ENCODE data around the gene ZHX3. TPM values are rescaled to one million over a fixed set of nuclear protein-coding genes. Genes with fewer than 3 reads are reported as not detected.

Gene ZHX3
- total and polyA plus RNA-seq, 2 of the 13 experiments (the other 11 are each of a cell fraction or from before 2014, with no cell fraction given), result 8.4 to 11.7 TPM

DNA sequence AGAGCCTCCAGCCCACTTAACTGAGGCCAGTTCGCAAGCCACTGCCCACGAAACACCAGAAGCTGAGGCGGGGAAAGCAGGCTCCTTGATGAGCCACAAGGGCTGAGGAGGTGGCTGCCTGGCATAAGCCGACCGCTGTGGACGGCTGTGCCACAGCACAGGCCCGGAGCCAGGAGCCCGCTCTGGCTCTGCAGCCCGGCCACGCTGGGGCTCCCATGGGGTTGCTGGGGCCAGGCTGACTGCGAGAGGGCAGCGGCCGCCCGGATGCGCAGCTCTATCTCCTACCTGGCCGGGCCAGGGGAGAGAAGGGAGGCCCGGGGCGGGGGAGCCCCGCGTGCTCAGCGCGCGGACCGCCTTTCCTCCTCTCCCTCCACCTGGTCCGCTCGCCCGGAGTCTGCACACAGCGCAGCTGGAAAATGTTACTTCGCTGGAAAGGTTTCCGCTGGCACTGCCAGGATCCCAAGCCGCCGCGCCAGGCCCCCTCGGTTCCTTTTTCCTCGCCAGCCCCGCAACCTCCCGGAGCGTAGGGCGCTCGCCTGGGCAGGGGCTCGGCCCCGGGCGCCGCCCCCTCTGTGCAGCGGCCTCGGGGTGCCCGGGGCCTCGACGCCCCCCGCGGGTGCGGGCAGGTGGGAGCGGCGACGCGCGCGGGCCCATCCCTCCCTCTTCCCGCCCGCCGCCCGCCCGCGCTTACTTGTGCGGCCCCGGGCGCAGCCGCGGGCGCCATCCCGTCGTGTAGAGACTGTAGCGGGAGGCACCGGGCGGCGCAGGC, 48.4 kb upstream of the ZHX3 start (continued):
- TF ChIP-seq ZNF543 (CRISPR knock-in tag; IDR thresholded peaks at IDR 0.05), result no peak
- TF ChIP-seq IRF9 (CRISPR knock-in tag; IDR thresholded peaks at IDR 0.05; ENCODE audit: borderline replicate concordance), result peak; percentile 27; the same call in 1 of the 2 replicates
- no peak for TF ChIP-seq PHF5A (CRISPR knock-in tag; IDR thresholded peaks at IDR 0.05; ENCODE audit: low read depth, unreplicated experiment)
- TF ChIP-seq NFKBIZ (CRISPR knock-in tag; IDR thresholded peaks at IDR 0.05), result no peak
- no peak for TF ChIP-seq ZNF747 (CRISPR knock-in tag; IDR thresholded peaks at IDR 0.05; ENCODE audit: borderline replicate concordance)
- TF ChIP-seq, protein P1, sequence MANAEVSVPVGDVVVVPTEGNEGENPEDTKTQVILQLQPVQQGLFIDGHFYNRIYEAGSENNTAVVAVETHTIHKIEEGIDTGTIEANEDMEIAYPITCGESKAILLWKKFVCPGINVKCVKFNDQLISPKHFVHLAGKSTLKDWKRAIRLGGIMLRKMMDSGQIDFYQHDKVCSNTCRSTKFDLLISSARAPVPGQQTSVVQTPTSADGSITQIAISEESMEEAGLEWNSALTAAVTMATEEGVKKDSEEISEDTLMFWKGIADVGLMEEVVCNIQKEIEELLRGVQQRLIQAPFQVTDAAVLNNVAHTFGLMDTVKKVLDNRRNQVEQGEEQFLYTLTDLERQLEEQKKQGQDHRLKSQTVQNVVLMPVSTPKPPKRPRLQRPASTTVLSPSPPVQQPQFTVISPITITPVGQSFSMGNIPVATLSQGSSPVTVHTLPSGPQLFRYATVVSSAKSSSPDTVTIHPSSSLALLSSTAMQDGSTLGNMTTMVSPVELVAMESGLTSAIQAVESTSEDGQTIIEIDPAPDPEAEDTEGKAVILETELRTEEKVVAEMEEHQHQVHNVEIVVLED (CRISPR knock-in tag; IDR thresholded peaks at IDR 0.05; ENCODE audit: borderline replicate concordance), result no peak
- no peak for TF ChIP-seq KLF11 (CRISPR knock-in tag; IDR thresholded peaks at IDR 0.05)
- TF ChIP-seq NFYC (CRISPR knock-in tag; IDR thresholded peaks at IDR 0.05), result no peak
- peak; percentile 51 for TF ChIP-seq RNF2 (conservative IDR thresholded peaks at IDR 0.05; ENCODE audit: low read depth)
- TF ChIP-seq, protein P2, sequence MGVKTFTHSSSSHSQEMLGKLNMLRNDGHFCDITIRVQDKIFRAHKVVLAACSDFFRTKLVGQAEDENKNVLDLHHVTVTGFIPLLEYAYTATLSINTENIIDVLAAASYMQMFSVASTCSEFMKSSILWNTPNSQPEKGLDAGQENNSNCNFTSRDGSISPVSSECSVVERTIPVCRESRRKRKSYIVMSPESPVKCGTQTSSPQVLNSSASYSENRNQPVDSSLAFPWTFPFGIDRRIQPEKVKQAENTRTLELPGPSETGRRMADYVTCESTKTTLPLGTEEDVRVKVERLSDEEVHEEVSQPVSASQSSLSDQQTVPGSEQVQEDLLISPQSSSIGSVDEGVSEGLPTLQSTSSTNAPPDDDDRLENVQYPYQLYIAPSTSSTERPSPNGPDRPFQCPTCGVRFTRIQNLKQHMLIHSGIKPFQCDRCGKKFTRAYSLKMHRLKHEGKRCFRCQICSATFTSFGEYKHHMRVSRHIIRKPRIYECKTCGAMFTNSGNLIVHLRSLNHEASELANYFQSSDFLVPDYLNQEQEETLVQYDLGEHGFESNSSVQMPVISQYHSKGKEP (CRISPR knock-in tag; IDR thresholded peaks at IDR 0.05), result no peak
- TF ChIP-seq CCDC6 (CRISPR knock-in tag; IDR thresholded peaks at IDR 0.05), result no peak
- TF ChIP-seq, protein P3, sequence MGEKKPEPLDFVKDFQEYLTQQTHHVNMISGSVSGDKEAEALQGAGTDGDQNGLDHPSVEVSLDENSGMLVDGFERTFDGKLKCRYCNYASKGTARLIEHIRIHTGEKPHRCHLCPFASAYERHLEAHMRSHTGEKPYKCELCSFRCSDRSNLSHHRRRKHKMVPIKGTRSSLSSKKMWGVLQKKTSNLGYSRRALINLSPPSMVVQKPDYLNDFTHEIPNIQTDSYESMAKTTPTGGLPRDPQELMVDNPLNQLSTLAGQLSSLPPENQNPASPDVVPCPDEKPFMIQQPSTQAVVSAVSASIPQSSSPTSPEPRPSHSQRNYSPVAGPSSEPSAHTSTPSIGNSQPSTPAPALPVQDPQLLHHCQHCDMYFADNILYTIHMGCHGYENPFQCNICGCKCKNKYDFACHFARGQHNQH (CRISPR knock-in tag; IDR thresholded peaks at IDR 0.05), result no peak
- no peak for TF ChIP-seq KDM5B (CRISPR knock-in tag; IDR thresholded peaks at IDR 0.05; ENCODE audit: borderline replicate concordance)
- no peak for TF ChIP-seq TEAD2 (CRISPR knock-in tag; IDR thresholded peaks at IDR 0.05)
- TF ChIP-seq SALL1 (CRISPR knock-in tag; IDR thresholded peaks at IDR 0.05), result no peak
- TF ChIP-seq YEATS4 (CRISPR knock-in tag; IDR thresholded peaks at IDR 0.05; ENCODE audit: borderline replicate concordance), result 0 out of 2 replicates have a peak, but pooled peaks have one; percentile 38
- TF ChIP-seq, protein P4, sequence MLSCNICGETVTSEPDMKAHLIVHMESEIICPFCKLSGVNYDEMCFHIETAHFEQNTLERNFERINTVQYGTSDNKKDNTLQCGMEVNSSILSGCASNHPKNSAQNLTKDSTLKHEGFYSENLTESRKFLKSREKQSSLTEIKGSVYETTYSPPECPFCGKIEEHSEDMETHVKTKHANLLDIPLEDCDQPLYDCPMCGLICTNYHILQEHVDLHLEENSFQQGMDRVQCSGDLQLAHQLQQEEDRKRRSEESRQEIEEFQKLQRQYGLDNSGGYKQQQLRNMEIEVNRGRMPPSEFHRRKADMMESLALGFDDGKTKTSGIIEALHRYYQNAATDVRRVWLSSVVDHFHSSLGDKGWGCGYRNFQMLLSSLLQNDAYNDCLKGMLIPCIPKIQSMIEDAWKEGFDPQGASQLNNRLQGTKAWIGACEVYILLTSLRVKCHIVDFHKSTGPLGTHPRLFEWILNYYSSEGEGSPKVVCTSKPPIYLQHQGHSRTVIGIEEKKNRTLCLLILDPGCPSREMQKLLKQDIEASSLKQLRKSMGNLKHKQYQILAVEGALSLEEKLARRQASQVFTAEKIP (CRISPR knock-in tag; IDR thresholded peaks at IDR 0.05; ENCODE audit: borderline replicate concordance), result no peak
- TF ChIP-seq MIXL1 (CRISPR knock-in tag; IDR thresholded peaks at IDR 0.05), result no peak
- TF ChIP-seq ATF7-NPFF (CRISPR knock-in tag; IDR thresholded peaks at IDR 0.05; ENCODE audit: low read depth), result peak; percentile 60; the same call in 1 of the 2 replicates
- TF ChIP-seq, protein P5, sequence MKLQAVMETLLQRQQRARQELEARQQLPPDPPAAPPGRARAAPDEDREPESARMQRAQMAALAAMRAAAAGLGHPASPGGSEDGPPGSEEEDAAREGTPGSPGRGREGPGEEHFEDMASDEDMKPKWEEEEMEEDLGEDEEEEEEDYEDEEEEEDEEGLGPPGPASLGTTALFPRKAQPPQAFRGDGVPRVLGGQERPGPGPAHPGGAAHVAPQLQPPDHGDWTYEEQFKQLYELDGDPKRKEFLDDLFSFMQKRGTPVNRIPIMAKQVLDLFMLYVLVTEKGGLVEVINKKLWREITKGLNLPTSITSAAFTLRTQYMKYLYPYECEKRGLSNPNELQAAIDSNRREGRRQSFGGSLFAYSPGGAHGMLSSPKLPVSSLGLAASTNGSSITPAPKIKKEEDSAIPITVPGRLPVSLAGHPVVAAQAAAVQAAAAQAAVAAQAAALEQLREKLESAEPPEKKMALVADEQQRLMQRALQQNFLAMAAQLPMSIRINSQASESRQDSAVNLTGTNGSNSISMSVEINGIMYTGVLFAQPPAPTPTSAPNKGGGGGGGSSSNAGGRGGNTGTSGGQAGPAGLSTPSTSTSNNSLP (IDR thresholded peaks at IDR 0.05; ENCODE audit: low read depth, low read length), result no peak
- no peak for TF ChIP-seq ZBTB7A (CRISPR knock-in tag; IDR thresholded peaks at IDR 0.05)
